Right atrium auricular region (tissue), 2 donors: ENCODE results near the gene COQ4. TPM values are rescaled to one million over a fixed set of nuclear protein-coding genes. Genes with fewer than 3 reads are reported as not detected.
"Not testable (repeated sequence)": the region's sequence is repeated elsewhere in the genome, so short reads cannot be mapped to it uniquely, and the experiment has no call there.

Source experiments
- DNase-seq: peaks from one replicate; pipeline ENCODE4 v3.0.0-alpha.2; 2019; ENCODE audit warnings: low spot score
- H3K27ac ChIP-seq, 2 donors: fragments of 200-600 bp; sonication (generic); 1 replicate in 1 of 2; 2 replicates in 1 of 2; pipeline ENCODE4 v1.5.1; 2016 to 2019
- H3K27me3 ChIP-seq, 2 donors: fragments of 200-600 bp; sonication (generic); one replicate each; pipeline versions ENCODE4 v1.5.1 to v1.6.0; 2017 to 2019
- H3K36me3 ChIP-seq: fragments of 200-600 bp; sonication (generic); one replicate; pipeline ENCODE4 v1.5.1; 2016
- H3K4me1 ChIP-seq, 2 donors: fragments of 200-600 bp; sonication (generic); one replicate each; pipeline versions ENCODE4 v1.5.1 to v1.6.0; 2017 to 2019
- H3K4me3 ChIP-seq, 2 donors: fragments of 200-600 bp; sonication (generic); 1 replicate in 1 of 2; 2 replicates in 1 of 2; pipeline ENCODE4 v1.5.1; 2017 to 2019; ENCODE audit warnings: mild to moderate bottlenecking in 1 of 2, moderate library complexity in 1 of 2
- H3K9me3 ChIP-seq, 2 donors: fragments of 200-600 bp; sonication (generic); one replicate each; pipeline ENCODE4 v1.5.1; 2019
- total RNA-seq, 2 donors: library from RNA; depleted of rRNA; stranded (reverse); fragments of >200 nt; gene quantifications; one replicate each; pipeline ENCODE4 v1.1.0, GENCODE V29; 2016
- TF ChIP-seq, protein P1 (sequence below), 2 donors: fragments of 200-600 bp; sonication (generic); IDR thresholded peaks; one replicate each; pipeline ENCODE4 v1.5.1; 2019; ENCODE audit warnings: antibody characterized with exemption in 2 of 2

COQ4 gene
- total RNA-seq: 10 to 100 TPM; 31.4 to 33.6 TPM

DNA sequence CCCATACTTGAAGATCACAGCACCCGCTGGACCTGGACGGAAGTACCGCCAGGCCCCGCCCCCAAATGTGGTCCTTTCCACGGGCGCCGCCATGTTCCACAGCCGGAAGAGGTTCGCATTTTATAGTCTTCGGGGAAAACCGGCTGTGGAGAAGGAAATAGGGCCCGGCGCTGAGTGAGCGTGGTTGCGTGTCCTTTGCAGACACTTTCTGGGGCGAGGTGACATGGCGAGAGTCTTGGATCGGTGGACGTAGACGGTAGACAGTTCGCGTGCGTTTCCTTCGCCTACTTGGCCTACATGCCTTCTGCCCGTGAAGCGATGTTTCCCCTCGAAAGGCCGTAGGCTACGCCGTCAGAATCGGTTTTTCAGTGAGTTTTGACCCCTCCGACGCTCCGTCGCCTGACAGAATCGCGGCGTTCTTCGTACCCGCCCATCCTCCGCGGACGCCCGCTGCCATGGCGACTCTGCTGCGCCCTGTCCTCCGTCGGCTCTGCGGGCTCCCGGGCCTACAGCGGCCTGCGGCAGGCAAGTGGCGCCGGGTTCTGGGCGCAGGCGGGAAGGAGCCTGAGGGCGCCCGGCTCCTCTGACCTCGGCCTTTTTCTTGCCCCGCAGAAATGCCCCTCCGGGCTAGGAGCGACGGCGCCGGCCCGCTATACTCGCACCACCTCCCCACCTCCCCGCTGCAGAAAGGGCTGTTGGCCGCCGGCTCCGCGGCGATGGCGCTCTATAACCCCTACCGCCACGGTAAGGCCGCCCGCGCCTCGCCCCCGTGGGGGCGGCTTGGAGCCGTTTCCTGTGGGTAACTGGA lies at the start of gene COQ4, which contains the start of gene TRUB2:
Gene COQ4, plus strand, starts transcription at position 436 of the 808 bp plus-strand sequence. Its CDS starts 20 bp downstream, at position 456.
Gene TRUB2, minus strand, starts transcription at position 44 of the 808 bp plus-strand sequence. Its CDS starts 39 bp downstream, at position 5.
- H3K36me3 ChIP-seq: peaks cover 8% of the 10 kb centered on the region
- H3K27me3 ChIP-seq: no peaks in the 10 kb centered on the region
- peak within 1 kb of the TSS; percentile 68 to 99 for H3K4me3 ChIP-seq
- peak within 1 kb of the TSS; percentile 93 to 94 for H3K27ac ChIP-seq
- H3K4me1 ChIP-seq: peaks cover 0 to 38% of the 10 kb centered on the region in 2 donors
- TF ChIP-seq, protein P1, sequence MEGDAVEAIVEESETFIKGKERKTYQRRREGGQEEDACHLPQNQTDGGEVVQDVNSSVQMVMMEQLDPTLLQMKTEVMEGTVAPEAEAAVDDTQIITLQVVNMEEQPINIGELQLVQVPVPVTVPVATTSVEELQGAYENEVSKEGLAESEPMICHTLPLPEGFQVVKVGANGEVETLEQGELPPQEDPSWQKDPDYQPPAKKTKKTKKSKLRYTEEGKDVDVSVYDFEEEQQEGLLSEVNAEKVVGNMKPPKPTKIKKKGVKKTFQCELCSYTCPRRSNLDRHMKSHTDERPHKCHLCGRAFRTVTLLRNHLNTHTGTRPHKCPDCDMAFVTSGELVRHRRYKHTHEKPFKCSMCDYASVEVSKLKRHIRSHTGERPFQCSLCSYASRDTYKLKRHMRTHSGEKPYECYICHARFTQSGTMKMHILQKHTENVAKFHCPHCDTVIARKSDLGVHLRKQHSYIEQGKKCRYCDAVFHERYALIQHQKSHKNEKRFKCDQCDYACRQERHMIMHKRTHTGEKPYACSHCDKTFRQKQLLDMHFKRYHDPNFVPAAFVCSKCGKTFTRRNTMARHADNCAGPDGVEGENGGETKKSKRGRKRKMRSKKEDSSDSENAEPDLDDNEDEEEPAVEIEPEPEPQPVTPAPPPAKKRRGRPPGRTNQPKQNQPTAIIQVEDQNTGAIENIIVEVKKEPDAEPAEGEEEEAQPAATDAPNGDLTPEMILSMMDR (IDR thresholded peaks at IDR 0.05): no peak
- no peaks in the 10 kb centered on the region for H3K9me3 ChIP-seq
- peak; percentile 95 for DNase-seq

DNA sequence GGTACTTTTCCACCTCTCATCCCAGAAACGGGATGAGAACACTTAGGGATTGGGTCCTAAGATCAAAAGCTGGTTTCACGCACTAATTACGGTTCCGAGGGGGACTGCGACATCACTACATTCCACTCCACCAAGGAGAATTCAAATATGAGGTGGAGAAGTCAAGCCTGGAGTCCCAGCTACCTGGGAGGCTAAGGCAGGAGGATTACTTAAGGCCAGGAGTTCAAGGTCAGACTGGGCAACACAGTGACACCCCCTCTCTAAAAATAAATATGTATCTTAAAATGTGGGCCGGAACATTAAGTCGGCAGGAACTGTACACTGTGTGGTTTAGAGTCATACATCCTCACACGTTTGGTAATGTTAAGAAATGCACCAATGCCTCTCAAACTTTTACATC lies 48.4 kb upstream of the COQ4 start:
- peaks cover 31% of the 10 kb centered on the region for H3K36me3 ChIP-seq
- DNase-seq: no peak
- H3K4me3 ChIP-seq: peak overlapping the region; percentile 86 to 96
- no peaks in the 10 kb centered on the region for H3K9me3 ChIP-seq
- peak overlapping the region in 1 of 2 donors; percentile 97 for H3K27ac ChIP-seq
- no peaks in the 10 kb centered on the region for H3K27me3 ChIP-seq
- TF ChIP-seq, protein P1 (IDR thresholded peaks at IDR 0.05): no peak
- H3K4me1 ChIP-seq: peaks cover 0 to 33% of the 10 kb centered on the region in 2 donors

DNA sequence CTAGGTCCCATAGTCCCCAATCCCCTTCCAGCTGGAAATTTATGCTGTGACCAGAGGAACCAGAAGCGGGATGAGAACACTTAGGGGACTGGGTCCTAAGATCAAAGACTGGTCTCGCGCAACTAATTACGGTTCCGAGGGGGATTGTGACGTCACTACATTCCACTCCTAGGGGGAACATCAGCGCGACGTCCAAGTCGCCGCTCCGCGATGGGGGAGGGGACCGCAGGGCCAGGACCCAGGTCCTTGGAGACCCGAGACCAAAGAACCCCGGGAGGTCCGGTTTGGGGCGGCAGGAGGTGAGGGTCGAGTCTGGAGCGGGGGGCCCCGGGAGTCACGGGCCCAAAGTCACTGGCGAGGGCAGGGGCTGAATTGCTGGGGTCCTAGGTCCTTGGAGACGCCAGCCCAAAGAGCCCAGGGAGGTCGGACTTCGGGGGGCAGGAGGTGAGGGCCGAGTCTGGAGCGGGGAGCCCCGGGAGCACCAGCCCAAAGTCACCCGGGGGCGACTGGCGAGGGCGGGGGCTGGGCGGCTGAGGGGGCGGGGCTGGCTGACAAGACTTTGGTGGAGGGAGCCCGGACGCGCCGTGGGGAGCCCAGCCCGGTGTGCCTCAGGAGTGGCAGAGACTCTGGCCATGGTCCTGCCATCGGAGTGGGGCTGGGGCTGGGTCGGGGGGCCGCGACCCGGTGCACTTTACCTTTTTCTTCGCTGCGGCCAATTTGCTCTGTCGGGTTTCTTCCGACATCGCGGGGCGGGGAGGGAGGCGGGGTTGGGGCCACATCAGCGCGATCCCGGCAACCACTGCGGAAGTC lies 47.2 kb upstream of the COQ4 start, which contains the start of gene GOLGA2:
Gene GOLGA2, minus strand, starts transcription at position 810 of the 810 bp plus-strand sequence. Its CDS starts 31 bp downstream, at position 779.
- Histone ChIP-seq H3K4me1 (peaks cover 0 to 41% of the 10 kb centered on the region in 2 donors), H3K9me3 (no peaks in the 10 kb centered on the region), H3K27me3 (no peaks in the 10 kb centered on the region), H3K27ac (peak within 1 kb of the TSS; percentile 90 to 97), H3K4me3 (peak within 1 kb of the TSS; percentile 86 to 96), H3K36me3 (peaks cover 29% of the 10 kb centered on the region)
- TF ChIP-seq, protein P1 (IDR thresholded peaks at IDR 0.05): no peak
- peak; percentile 65 for DNase-seq

DNA sequence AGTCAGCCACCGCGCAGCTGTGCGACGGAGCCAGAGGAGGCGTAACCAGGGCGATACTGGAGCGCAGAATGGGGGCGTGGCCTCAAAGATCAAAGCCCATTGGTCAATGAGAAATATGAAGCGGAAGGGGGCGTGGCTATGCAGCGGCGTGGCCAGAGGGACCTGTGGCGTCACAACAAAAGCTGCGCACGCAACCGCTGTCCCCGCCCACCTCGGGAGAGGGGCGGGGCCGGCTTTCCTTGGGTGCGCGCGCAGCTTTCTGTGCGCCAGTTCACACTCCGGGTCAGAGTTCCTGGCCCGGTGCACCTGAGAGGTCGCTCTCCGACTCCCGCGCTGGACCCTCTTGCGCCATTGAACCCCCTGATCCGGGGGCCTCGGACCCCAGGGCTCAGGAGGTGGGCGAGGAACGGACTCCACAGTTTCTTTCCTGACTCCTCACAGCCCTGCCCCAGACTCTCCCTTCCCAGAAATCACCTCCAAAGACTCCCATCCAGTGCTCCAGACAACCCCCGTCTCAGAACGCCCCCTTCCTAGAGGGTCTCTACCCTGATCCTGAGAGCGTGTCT lies 46.5 kb upstream of the COQ4 start, which contains the start of gene SWI5:
Gene SWI5, plus strand, starts transcription at position 269 of the 566 bp plus-strand sequence.
- H3K36me3 ChIP-seq: peaks cover 22% of the 10 kb centered on the region
- H3K27me3 ChIP-seq: no peaks in the 10 kb centered on the region
- TF ChIP-seq, protein P1 (IDR thresholded peaks at IDR 0.05): no peak
- H3K4me3 ChIP-seq: peak within 1 kb of the TSS; percentile 86 to 96
- peaks cover 0 to 41% of the 10 kb centered on the region in 2 donors for H3K4me1 ChIP-seq
- peak within 1 kb of the TSS; percentile 90 to 97 for H3K27ac ChIP-seq
- no peaks in the 10 kb centered on the region for H3K9me3 ChIP-seq
- DNase-seq: peak; percentile 100

DNA sequence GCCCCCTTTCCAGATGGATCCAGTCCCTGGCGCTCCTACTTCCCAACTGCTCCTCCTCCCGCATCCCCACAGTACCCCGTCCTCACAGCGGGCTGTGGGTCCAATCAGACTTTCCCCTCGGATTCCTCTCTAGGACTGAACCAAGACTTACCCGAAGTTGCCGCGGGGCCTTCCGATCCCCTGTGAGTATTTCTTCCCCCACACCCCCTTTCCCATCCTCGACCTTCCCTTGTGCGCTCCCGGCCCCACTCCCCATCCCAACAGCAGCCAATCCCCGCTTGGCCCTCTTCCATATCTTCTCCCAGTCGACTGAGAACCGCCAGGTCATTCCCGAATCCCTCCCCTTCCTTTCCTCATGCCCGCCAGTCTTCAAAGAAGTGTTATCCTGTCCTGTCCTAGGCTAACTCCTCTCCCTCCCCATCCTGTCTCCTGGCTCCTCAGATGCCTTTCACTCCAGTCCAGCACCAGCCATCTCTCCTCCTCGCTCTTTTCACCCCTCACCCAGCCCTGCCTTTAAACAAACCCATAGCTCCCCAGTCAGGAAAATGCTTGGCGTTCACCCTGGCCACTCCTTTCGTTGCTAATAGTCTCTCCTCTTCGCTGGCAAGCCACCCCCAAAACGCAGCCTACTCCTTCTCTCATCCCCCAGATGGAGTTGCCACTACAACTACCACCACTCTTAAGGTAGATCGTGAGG lies 45.9 kb upstream of the COQ4 start:
- H3K36me3 ChIP-seq: peaks cover 17% of the 10 kb centered on the region
- peak overlapping the region; percentile 54 to 86 for H3K4me3 ChIP-seq
- TF ChIP-seq, protein P1 (IDR thresholded peaks at IDR 0.05): no peak
- peak; percentile 65 for DNase-seq
- H3K4me1 ChIP-seq: peaks cover 0 to 41% of the 10 kb centered on the region in 2 donors
- no peaks in the 10 kb centered on the region for H3K9me3 ChIP-seq
- no peaks in the 10 kb centered on the region for H3K27me3 ChIP-seq
- peak overlapping the region; percentile 83 to 85 for H3K27ac ChIP-seq

DNA sequence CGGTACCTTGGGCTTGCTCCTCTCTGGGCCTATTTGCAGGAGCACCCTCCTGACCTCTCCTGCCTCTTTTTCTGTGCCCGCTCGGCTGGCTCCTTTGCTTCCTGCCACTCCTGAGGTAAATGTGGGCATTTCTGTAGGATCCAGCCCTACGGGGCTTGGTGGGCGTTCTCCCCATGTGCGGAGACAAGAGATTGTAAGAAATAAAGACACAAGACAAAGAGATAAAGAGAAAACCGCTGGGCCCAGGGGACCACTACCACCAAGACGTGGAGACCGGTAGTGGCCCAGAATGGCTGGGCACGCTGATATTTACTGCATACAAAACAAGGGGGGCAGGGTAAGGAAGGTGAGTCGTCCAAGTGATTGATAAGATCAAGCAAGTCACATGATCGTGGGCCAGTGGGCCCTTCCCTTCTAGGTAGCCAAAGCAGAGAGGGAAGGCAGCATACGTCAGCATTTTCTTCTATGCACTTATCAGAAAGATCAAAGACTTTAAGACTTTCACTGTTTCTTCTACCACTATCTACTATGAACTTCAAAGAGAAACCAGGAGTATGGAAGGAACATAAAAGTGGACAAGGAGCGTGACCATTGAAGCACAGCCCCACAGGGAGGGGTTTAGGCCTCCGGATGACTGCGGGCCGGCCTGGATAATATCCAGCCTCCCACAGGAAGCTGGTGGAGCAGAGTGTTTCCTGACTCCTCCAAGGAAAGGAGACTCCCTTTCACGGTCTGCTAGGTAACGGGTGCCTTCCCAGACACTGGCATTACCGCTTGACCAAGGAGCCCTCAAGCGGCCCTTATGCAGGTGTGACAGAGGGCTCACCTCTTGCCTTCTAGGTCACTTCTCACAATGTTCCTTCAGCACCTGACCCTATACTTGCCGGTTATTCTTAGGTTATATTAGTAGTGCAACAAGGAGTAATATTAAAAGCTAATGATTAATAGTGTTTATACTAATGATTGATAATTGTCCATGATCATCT lies 43.3 kb upstream of the COQ4 start:
- not testable (repeated sequence) for H3K36me3 ChIP-seq, DNase-seq, H3K9me3 ChIP-seq, H3K4me3 ChIP-seq, H3K27me3 ChIP-seq
- Histone ChIP-seq H3K27ac (peak overlapping the region in 1 of 2 donors; percentile 2), H3K4me1 (peaks cover 0 to 32% of the 10 kb centered on the region in 2 donors)
